Measurements from ENCODE around the gene ZMYND15. TPM values are rescaled to one million over a fixed set of nuclear protein-coding genes. Genes with fewer than 3 reads are reported as not detected.

The ZMYND15 gene
- total and polyA plus RNA-seq, 2 of the 13 experiments (the other 11 are each of a cell fraction or from before 2014, with no cell fraction given), result 0.24 to 2.7 TPM

- TF ChIP-seq HMGXB4 (CRISPR knock-in tag; IDR thresholded peaks at IDR 0.05; ENCODE audit: borderline replicate concordance in 1 of 2, low read depth in 1 of 2) (peak in 1 of 2 experiments; percentile 61; a peak in 2 of 4 replicates), ZNF773 (CRISPR knock-in tag; IDR thresholded peaks at IDR 0.05; ENCODE audit: borderline replicate concordance) (no peak), NR3C1 (CRISPR knock-in tag; IDR thresholded peaks at IDR 0.05) (no peak), ZKSCAN1 (IDR thresholded peaks at IDR 0.05; ENCODE audit: low read length) (no peak), MBNL3 (CRISPR knock-in tag; conservative IDR thresholded peaks at IDR 0.05) (no peak), ZBTB8A (CRISPR knock-in tag; IDR thresholded peaks at IDR 0.05; ENCODE audit: borderline replicate concordance, low read depth) (no peak), ZNF234 (CRISPR knock-in tag; conservative IDR thresholded peaks at IDR 0.05) (no peak), MLX (CRISPR knock-in tag; IDR thresholded peaks at IDR 0.05) (peak; percentile 83), ONECUT2 (CRISPR knock-in tag; IDR thresholded peaks at IDR 0.05) (no peak), POGZ (CRISPR knock-in tag; IDR thresholded peaks at IDR 0.05) (peak; percentile 54; the same call in 1 of the 2 replicates), DMTF1 (CRISPR knock-in tag; IDR thresholded peaks at IDR 0.05) (no peak), CENPX (CRISPR knock-in tag; IDR thresholded peaks at IDR 0.05) (no peak), FLYWCH1 (CRISPR knock-in tag; IDR thresholded peaks at IDR 0.05) (no peak), ZNF788 (CRISPR knock-in tag; IDR thresholded peaks at IDR 0.05; ENCODE audit: borderline replicate concordance) (peak; percentile 87), ZKSCAN5 (CRISPR knock-in tag; IDR thresholded peaks at IDR 0.05) (no peak), EZH2 (conservative IDR thresholded peaks at IDR 0.05; ENCODE audit: low read depth, low read length) (no peak), MAF1 (CRISPR knock-in tag; IDR thresholded peaks at IDR 0.05; ENCODE audit: borderline replicate concordance) (no peak), HMG20B (CRISPR knock-in tag; conservative IDR thresholded peaks at IDR 0.05) (peak; percentile 88; the same call in 1 of the 2 replicates), ZNF800 (CRISPR knock-in tag; IDR thresholded peaks at IDR 0.05) (no peak), PHB2 (IDR thresholded peaks at IDR 0.05; ENCODE audit: partially characterized antibody) (no peak), ATF3 (CRISPR knock-in tag; IDR thresholded peaks at IDR 0.05) (peak; percentile 80)
- TF ChIP-seq, protein P1, sequence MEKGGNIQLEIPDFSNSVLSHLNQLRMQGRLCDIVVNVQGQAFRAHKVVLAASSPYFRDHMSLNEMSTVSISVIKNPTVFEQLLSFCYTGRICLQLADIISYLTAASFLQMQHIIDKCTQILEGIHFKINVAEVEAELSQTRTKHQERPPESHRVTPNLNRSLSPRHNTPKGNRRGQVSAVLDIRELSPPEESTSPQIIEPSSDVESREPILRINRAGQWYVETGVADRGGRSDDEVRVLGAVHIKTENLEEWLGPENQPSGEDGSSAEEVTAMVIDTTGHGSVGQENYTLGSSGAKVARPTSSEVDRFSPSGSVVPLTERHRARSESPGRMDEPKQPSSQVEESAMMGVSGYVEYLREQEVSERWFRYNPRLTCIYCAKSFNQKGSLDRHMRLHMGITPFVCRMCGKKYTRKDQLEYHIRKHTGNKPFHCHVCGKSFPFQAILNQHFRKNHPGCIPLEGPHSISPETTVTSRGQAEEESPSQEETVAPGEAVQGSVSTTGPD (CRISPR knock-in tag; IDR thresholded peaks at IDR 0.05), result peak; percentile 23; the same call in 1 of the 2 replicates
These were observed 20.2 kb downstream of the ZMYND15 start (continued) for GRCh38 chr17:4759776-4760236.
